GM20000 (cell line): ENCODE results near the gene CUX1.
"Not testable (repeated sequence)": the region's sequence is repeated elsewhere in the genome, so short reads cannot be mapped to it uniquely, and the experiment has no call there.

Source experiments
- DNase-seq: peaks from one replicate; pipeline ENCODE4 v3.0.0; 2012; ENCODE audit warnings: low spot score
- CTCF ChIP-seq: IDR thresholded peaks from 2 replicates; pipeline ENCODE4 v1.5.1; 2012; ENCODE audit warnings: mild to moderate bottlenecking, control low read depth; ENCODE audit errors: extremely low read depth, missing control alignments

The CUX1 gene

GRCh38 chr7:101987494-101987893 is 170.1 kb downstream of the CUX1 start:
- DNase-seq: no peak
- TF ChIP-seq CTCF: no peak

GRCh38 chr7:101988060-101988459 is 170.6 kb downstream of the CUX1 start:
- not testable (repeated sequence) for DNase-seq

GRCh38 chr7:101988513-101988912 is 171.1 kb downstream of the CUX1 start:
- DNase-seq: no peak
- no peak for TF ChIP-seq CTCF

- DNase-seq: no peak
- no peak for TF ChIP-seq CTCF
Observed at GRCh38 chr7:101989101-101989500, 171.7 kb downstream of the CUX1 start.

GRCh38 chr7:101990811-101991418 is 173.5 kb downstream of the CUX1 start:
- peak; percentile 72 for DNase-seq
- no peak for TF ChIP-seq CTCF

GRCh38 chr7:101991860-101992259 is 174.4 kb downstream of the CUX1 start:
- DNase-seq: no peak

GRCh38 chr7:101993311-101993710 is 175.9 kb downstream of the CUX1 start:
- TF ChIP-seq CTCF: no peak
- no peak for DNase-seq

More at GRCh38 chr7:101991860-101992259, 174.4 kb downstream of the CUX1 start:
- no peak for TF ChIP-seq CTCF

- DNase-seq: no peak
- TF ChIP-seq CTCF: no peak
Observed at GRCh38 chr7:101995121-101995520, 177.7 kb downstream of the CUX1 start.
